OCI-LY7 (cell line): ENCODE results near the gene TPPP.
"Not testable (repeated sequence)": the region's sequence is repeated elsewhere in the genome, so short reads cannot be mapped to it uniquely, and the experiment has no call there.

ENCODE experiments used
- EZH2phosphoT487 ChIP-seq: fragments of 200-600 bp; sonication (generic); IDR thresholded peaks from 2 replicates; pipeline ENCODE4 v1.6.1; 2018; ENCODE audit warnings: low read depth, borderline replicate concordance, mild to moderate bottlenecking, mixed run types, antibody characterized with exemption, low read length, moderate library complexity, mixed read lengths
- TF ChIP-seq, protein P1 (sequence below): fragments of 200-600 bp; sonication (generic); conservative IDR thresholded peaks from 2 replicates; pipeline ENCODE4 v1.5.1; 2014; ENCODE audit warnings: mild to moderate bottlenecking, antibody characterized with exemption, low read length, moderate library complexity, mixed read lengths

DNA sequence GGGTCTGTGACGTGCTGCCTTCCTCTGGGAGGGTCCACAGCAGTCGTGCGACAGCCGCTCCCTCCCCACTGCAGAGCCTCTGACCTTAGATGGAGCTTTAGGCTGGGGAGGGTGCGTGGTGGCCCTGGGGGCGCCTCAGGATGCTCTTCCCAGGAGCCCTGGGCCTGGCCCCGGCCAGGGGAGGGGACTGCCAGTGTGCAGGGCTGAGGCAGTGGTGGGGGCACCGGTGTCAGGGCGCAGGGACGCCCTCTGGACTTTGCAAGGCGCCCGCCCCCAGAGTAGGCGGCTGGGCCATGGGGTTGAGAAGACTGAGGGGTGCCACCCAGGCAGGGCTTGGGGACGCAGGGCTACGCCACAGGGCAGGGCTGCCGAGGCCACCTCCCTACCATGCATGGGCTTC, 14.6 kb downstream of the TPPP start:
- TF ChIP-seq, protein P1, sequence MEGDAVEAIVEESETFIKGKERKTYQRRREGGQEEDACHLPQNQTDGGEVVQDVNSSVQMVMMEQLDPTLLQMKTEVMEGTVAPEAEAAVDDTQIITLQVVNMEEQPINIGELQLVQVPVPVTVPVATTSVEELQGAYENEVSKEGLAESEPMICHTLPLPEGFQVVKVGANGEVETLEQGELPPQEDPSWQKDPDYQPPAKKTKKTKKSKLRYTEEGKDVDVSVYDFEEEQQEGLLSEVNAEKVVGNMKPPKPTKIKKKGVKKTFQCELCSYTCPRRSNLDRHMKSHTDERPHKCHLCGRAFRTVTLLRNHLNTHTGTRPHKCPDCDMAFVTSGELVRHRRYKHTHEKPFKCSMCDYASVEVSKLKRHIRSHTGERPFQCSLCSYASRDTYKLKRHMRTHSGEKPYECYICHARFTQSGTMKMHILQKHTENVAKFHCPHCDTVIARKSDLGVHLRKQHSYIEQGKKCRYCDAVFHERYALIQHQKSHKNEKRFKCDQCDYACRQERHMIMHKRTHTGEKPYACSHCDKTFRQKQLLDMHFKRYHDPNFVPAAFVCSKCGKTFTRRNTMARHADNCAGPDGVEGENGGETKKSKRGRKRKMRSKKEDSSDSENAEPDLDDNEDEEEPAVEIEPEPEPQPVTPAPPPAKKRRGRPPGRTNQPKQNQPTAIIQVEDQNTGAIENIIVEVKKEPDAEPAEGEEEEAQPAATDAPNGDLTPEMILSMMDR: not testable (repeated sequence)
- not testable (repeated sequence) for TF ChIP-seq EZH2phosphoT487
